Fibroblast of lung (primary cell): ENCODE data around the gene FARP1.

Source experiments
- EZH2 ChIP-seq: IDR thresholded peaks from 2 replicates; pipeline ENCODE4 v1.5.1; 2012; ENCODE audit warnings: low read length, control low read depth, mild to moderate bottlenecking; ENCODE audit errors: missing control alignments
- TF ChIP-seq, protein P1 (sequence below), 2 donors: IDR thresholded peaks in 1 of 2; conservative IDR thresholded peaks in 1 of 2; 1 replicate in 1 of 2; 2 replicates in 1 of 2; pipeline ENCODE4 v1.5.1; 2011 to 2012; ENCODE audit warnings: low read length in 2 of 2, control low read depth in 1 of 2, inconsistent platforms in 1 of 2, low read depth in 1 of 2, mild to moderate bottlenecking in 1 of 2

DNA sequence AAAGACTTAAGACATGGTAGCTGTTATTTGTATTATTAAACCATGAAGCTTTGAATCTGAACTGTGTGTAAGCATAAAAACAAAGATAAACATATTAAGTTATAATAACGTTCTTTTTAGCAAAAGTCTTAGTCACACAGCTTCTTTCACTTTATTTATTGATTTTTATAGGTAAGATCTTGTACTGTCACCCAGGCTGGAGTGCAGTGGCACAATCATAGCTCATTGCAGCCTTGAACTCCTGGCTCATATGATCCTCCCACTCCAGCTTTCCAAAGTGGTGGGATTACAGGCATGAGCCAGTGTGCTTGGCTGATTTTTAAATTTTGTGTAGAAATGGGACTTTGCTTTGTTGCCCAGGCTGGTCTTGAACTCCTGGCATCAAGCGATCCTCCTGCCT is 13.4 kb downstream of the FARP1 start:
- TF ChIP-seq EZH2, result no peak
- TF ChIP-seq, protein P1, sequence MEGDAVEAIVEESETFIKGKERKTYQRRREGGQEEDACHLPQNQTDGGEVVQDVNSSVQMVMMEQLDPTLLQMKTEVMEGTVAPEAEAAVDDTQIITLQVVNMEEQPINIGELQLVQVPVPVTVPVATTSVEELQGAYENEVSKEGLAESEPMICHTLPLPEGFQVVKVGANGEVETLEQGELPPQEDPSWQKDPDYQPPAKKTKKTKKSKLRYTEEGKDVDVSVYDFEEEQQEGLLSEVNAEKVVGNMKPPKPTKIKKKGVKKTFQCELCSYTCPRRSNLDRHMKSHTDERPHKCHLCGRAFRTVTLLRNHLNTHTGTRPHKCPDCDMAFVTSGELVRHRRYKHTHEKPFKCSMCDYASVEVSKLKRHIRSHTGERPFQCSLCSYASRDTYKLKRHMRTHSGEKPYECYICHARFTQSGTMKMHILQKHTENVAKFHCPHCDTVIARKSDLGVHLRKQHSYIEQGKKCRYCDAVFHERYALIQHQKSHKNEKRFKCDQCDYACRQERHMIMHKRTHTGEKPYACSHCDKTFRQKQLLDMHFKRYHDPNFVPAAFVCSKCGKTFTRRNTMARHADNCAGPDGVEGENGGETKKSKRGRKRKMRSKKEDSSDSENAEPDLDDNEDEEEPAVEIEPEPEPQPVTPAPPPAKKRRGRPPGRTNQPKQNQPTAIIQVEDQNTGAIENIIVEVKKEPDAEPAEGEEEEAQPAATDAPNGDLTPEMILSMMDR (conservative IDR thresholded peaks at IDR 0.05 in 1 of 2, IDR thresholded peaks at IDR 0.05 in 1 of 2; ENCODE audit: low read depth in 1 of 2, low read length in 2 of 2), result no peak
